Stimulated activated CD8-positive, alpha-beta memory T cell treated with anti-CD3 and anti-CD28 coated beads, Interleukin-7, amount 100 ng/mL, for 24 hours (primary cell): ENCODE data around the gene AMER2.

Experiments used
- DNase-seq: peaks from one replicate; pipeline ENCODE4 v3.0.0-alpha.2; 2020; ENCODE audit warnings: low read depth

Gene AMER2

DNA sequence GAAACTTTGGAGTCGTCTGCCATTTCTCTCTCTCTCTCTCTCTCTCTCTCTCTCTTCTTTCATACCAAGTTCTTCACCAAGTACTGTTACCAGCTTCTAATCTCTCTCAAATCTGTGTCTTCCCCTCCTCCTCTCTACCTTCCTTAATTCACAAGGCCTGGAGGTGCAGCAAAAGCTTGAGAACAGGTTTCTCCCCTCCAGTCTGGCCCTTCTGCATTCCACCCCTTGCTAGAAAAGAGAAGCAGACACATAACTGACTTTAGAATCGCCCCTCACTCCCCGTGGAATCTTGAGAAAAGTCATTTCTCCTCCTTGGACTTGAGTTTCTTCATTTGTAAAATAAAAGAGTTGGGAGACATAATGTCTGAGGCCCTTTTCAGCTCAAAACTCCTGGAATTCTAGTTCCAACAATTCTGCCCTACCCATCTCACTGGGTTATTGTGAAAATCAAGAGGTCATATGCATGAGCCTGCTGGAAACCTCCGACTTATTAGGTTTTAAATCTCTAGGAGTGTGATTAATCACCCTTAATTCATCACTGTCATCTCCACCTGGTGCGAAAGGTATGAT is 20.4 kb downstream of the AMER2 start:
- DNase-seq: no peak

DNA sequence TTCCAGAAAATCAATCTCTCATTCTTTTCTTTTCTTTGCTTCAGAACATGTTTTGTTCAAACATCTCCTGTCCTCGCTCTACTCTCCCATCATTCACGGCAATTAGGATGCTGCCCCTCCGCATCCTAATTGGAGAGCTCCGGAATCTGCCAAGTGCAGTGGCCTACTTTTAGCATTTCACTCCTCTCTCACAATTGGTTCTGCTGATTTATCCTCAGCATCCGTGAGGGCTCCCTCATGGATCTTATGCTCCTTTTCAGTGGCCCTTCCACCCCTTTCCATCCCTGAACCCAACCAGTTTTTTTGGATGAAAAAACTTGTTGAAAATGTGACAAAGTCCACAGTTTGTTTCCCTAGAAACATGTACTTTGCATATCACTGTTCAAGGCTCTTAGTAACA is 22.4 kb downstream of the AMER2 start:
- DNase-seq: no peak

DNA sequence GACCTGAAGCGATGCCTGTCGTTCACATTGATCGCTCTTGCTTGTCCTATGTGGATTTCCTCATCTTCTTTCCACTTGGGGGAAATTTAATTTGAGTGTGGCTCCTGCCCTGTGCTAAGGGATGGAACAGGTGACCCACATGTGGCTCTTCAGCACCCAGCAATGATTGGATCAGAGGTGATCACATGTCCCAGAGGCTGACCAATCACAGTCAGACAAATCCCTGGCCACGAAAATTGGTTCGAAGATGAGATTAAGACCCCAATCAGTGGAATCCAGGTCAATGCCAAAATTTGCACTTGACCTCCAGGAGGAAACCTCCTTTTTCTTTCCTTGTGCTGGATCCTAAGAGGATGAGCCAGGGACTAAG is 23.7 kb downstream of the AMER2 start:
- no peak for DNase-seq

DNA sequence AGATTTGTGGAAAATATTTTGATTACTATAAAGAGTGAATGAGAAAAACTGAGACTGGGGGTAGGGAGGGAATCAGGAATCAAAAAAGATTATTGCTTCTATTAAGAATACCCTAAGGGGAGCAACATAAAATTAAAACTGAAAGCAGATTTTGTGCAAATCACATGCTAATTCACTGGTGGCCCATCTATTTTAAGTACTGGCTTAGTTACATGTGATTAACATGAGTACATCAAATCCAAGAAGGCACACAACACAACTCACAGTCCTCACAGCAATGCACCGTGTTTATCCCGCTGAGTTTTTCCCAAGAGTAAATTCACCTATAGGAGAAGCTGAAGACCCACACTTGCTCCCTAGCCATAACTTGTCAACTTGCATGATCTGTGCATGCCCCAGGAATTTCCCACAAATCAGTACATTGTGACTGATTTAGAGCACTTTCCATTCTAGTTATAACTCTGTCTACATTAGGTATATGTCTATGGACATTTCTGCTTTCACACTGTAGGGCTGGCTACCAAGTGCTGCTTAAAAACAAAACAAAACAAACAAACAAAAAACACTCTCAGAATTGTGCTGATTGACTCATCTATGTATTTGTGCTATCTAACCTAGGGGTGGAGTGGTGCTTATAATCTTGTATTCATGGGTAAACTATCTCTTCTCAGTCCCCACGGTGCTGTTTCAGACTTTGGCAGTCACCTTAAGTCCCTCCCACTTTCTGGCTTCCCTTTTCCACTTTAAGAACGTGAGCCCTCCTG is 24.3 kb downstream of the AMER2 start:
- no peak for DNase-seq

DNA sequence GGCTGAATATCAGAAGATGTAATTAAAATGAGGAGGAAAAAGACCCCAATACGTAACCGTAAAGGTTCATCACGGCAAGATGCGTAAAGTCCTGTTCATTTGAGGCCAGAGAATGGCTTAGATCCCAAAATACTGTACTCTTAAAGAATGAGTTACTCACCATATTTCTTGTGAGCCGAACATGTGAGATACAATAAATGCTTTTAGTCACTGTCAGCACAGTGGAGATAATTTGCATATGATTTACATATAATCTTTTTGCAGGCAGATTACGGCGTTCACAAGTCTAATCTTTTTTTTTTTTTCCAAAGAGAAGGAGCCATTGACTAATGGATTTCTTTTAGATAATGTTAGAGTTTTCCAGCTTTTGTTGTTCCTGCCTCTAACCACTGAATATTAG is 28.4 kb downstream of the AMER2 start:
- no peak for DNase-seq

DNA sequence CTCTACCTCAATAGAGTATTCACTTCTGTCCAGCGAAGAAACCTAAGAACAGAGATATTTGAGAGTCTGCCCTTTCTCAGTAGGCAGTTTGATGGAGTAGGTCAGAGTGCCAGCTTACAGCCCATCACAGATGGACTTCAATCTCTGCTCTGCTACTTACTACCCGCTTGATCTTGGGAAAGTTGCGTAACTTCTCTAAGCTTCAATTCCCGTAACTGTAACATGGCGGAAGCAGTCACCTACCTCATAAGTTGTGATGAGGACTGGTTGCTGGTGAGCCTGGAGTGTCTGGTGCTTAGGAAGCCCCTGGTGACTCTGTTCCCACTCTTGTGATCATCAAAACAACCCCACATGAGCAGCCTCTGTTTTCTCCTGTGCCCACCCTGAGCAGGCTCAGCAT is 31.0 kb downstream of the AMER2 start:
- no peak for DNase-seq

DNA sequence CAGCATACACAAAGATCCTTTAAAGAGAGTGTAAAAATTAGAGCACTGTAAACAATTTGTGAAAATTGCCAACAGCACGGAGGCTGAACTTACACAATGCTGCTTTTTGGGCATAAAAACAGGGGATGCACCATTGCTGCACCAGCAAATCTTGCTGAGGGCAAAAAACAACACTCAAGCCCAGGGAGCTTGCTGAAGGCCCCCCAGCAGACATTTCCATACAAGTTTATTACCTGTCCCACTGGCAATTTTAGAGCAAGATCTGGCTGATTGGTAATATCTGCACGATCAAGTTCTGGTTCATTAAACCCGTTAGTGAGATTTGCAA is 34.3 kb downstream of the AMER2 start:
- no peak for DNase-seq

DNA sequence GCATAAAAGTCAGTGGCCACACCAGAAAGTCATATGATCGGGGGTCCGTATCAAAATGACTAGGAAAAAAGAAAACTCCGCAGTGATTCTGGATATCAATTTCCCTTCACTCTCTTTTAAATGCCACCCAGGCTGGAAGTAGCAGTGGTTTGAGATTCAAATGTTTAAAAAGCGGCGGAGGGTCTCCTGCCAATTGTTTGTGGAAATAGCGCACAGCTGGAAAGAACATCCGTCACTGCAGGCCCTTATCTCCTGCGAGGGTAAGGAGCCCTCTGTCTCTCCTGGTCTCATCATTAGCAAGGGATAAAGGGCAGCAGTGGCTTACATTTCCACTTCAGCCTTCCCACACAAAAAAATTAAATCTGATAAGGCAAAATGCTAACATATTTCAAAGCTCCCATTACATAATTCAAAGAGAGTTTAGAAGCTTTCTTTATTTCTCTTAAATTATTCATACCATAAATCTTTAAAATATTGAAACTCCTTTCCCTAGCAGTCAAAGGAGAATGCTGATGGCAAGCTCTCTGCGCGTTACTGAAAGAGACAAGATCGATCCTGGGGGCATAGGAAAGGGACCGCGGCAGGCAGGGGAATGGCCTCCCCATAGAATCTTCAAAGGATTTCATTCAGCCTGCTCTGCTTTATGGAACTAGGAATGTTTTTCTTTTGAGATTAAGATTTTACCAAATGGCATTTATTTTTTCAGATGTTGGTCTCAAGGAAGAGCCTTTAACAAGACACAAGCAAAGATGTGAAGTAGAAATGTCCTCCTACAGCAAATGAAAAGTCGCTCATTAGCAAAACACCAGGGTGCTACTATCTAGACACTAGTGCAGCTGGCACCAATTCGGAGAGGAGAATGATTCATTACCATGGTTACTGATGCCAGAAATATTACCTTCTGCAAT is 35.0 kb downstream of the AMER2 start:
- no peak for DNase-seq

DNA sequence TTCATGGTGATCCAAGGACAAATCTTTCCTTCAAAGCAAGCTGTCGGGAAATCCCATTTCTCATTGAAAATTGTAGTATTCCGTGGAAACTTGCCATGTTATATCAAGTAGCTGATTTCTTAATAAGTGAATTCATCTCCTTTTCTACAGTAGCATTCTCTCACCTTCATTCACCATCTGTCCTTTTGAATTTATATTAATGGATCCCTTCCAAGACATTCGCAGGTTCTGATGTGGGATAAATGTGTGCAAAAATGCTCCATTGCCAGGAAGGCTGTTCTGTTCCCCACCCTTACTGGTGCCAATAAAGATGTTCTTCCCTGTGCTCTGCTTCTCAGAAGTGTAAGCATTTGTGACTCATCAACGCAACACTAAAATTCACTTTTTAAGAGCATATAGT is 36.2 kb downstream of the AMER2 start:
- no peak for DNase-seq

DNA sequence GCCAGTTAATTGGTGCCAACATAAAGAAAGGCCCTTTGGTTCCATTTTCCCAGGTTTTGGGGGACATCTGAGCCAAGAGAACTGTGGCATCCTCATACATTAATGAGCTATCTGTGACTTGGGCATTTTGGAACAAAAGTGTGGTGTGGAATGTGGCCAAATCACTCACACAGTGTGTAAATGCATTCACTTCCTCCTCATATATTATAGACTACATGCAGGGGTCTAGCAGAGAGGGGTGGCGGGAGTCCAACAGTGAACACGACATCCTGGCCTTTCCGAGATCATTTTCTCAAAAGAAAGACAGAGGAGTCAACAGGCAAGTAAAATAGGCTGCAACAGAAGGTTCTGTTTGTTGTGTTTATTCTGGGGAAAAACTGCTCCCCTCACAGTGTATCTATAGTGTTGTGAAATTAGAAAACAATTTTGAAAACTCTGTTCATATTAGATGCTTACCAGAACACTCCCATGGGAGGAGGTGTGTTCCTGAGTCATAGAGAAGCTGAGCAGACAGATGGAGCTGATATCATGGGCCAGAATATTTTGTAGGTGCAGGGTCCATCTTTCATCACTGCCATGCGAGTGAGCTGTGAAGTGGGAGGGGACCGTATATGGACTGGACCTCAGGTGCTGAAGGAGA is 39.2 kb downstream of the AMER2 start:
- DNase-seq: no peak

DNA sequence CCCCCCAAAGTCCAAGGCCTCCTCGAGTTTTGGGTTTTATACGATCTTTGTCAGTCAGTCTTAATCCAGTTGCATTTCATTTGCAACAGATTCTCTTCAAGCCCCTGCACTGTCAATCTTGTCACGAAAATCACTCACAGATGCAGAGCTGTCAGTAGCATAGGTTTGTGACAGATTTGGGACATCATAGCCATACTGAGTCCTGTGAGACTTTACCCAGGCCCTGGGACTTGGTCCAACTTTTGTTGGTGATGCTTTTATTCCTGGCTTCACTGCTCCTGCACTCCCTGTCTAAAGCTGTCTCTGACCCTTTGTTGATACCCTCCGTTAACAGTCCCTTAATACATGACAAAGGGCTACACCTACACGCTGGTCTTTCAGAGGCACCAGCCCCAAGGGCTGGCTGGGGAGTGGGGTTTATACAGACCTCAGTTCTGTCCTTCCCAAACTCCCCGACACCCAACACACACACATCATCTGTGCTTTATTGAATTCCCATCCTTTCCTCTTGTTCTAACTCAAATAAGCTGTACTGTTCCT is 40.1 kb downstream of the AMER2 start:
- DNase-seq: no peak

DNA sequence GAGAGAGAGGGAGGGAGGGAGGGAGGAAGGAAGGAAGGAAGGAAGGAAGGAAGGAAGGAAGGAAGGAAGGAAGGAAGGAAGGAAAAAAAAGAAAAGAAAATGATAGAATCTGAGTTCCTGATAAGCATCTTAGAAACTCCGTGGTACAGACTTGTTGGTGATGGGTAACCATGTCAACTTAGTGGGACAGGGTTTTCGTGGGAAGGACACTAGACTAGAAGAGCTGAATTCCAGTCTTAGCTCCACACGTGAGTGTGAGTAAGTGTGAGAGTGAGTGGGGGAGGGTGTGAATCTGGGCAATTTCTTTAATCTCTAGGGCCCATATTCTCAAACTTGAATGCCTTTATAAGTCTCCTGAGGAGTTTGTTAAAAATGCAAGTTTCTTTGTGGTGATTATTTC is 41.1 kb downstream of the AMER2 start:
- no peak for DNase-seq

DNA sequence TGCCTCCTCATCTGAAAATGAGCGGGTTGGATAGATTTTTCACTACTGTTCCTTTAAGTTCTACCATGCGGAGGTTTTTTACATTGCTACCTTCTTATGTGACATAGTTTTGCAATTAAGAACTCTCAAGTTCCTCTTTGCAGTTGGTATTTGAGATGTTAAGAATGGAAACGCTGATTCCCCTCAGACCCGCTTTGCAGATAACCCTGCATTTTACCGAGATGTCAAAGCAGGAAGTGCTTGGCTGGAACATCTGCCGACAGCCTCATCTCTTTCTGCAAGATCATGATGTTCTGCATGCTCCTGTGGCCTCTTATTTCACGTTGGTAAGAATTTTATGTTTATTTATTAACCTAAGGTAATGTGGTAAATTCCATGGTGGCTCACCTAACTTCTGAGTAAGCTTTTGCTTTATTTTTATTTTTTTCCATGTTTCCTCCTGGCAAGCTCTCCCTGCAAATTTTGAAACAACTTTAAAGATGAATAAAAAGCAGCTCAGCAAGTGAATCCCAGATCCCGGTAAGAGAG is 53.6 kb downstream of the AMER2 start:
- no peak for DNase-seq

DNA sequence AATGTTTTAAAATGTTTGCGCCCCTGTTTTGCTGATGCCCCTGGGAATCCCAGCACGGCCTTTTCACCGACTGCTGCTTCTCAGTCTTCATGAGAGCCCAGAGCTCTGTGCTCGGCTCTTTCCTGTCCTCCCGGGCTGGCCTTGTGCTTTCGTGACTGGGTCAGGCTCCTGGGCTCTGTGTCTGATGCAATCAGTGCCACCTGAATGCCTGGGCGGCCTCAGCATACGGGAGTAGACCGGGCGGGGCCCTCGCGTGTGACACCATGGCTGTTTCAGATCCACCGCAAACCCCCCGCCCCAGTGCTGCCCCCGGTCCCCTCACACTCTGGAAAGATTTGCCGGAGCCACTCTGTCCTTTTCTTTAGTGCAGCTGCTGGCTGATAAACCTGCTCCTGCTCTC is 54.8 kb downstream of the AMER2 start:
- no peak for DNase-seq

DNA sequence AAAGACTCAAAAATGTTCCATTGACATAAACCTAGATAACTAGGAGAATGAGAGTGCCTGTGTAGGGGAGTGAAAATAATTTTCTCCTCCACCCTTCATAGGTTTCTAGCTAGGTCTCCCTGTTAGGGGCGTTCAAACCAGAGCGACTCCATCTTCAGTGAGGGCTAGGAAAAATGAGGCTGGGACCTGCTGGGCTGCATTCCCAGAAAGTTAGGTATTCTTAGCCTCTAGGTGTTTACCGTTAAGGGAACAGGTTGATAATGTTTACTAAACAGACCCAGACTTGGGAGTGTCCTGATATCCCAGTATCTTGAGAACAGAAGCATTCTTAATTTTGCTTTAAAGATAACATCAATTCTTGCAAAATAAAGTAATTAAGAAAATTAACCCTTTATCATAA is 56.0 kb downstream of the AMER2 start:
- no peak for DNase-seq

DNA sequence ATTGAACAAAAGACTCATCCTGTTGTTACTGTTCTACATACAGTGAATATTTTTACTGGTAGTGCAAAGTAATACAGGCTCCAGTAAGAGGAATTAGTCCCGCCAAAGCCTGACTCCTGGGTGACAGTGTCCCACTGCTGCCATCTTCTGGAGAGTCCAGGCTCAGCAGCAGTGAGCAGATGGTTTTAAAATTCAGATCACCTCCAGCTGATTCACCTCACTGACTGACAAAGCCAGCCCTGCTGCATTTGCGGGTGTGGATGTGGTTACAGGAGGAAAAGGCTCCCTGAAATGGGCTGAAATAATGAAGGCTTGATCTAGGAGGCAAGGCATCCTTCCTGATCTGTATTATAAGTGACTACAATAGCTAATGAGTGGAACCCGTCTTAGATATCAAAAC is 57.9 kb downstream of the AMER2 start:
- DNase-seq: peak; percentile 30

DNA sequence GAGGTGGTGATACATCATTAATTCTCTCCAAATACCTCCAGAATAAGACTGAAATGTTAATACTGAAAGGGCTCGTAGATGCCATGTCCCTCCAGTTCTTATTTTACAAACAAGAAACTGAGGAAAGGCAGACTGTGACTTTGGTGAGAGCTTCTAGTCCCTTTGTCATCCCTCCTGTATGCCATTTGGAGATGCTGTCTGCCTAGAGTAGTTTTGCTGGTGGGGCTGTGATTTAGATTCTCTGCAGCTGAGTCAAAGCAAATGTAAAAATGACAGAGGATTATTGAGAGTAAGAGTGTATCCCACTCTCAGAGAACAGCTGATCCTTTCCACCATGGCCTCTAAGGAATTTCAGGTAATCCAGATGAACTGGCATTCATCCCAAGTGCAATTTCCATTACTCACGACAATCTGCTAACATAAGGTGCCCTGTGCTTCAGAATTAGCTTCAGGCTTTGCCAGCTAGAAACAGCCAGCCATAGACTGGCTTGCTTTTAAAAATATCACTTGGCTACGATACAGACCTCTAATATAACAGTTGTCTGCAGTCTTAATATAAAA is 59.3 kb downstream of the AMER2 start:
- no peak for DNase-seq
